HL-60 (cell line): ENCODE data around the gene C1orf21.

ENCODE experiments used
- CTCF ChIP-seq: IDR thresholded peaks from one replicate; pipeline ENCODE4 v1.5.1; 2011; ENCODE audit warnings: low read length, control low read depth, inconsistent platforms; ENCODE audit not compliant: insufficient read depth
- GABPA ChIP-seq: IDR thresholded peaks from 2 replicates; pipeline ENCODE4 v1.6.1; 2012; ENCODE audit warnings: low read depth
- POLR2AphosphoS5 ChIP-seq: IDR thresholded peaks from 2 replicates; pipeline ENCODE4 v1.6.1; 2012; ENCODE audit warnings: low read depth
- REST ChIP-seq: IDR thresholded peaks from 2 replicates; pipeline ENCODE4 v1.6.1; 2012; ENCODE audit warnings: low read depth; ENCODE audit not compliant: insufficient replicate concordance
- SPI1 ChIP-seq: IDR thresholded peaks from 2 replicates; pipeline ENCODE4 v1.6.1; 2012; ENCODE audit warnings: low read depth, mild to moderate bottlenecking, borderline replicate concordance

DNA sequence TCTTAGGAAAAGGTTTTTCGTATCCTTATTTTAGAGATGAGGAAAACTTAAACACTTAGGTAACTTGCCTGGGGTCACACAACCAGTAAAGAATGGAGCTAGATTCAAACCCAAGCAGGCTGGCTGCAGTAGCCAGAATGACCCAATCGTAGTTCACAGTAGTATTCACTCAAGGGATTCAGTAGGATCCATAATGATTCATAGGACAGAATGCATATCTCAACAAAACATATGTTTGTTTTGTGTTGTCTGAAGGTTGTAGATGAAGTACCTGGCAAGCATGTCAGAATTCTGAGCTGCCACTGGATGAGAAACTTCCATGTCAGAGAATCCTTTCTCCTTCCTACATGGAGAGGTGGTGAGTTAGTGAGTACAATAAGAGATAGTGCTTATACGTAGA lies 155.5 kb downstream of the C1orf21 start:
- TF ChIP-seq POLR2AphosphoS5 (no peak), CTCF (no peak), GABPA (no peak), REST (no peak), SPI1 (no peak)
